OCI-LY3 (cell line): Measurements from ENCODE around the gene SMURF1.

Experiments
- EZH2phosphoT487 ChIP-seq: fragments of 200-600 bp; shearing (Covaris generic); IDR thresholded peaks from 2 replicates; pipeline ENCODE4 v1.6.1; 2018; ENCODE audit warnings: antibody characterized with exemption, mixed run types, low read depth
- TF ChIP-seq, protein P1 (sequence below): fragments of 200-600, 300-600 bp; sonication (generic); IDR thresholded peaks from 2 replicates; pipeline ENCODE4 v1.5.1; 2014; ENCODE audit warnings: antibody characterized with exemption, low read length, low read depth

DNA sequence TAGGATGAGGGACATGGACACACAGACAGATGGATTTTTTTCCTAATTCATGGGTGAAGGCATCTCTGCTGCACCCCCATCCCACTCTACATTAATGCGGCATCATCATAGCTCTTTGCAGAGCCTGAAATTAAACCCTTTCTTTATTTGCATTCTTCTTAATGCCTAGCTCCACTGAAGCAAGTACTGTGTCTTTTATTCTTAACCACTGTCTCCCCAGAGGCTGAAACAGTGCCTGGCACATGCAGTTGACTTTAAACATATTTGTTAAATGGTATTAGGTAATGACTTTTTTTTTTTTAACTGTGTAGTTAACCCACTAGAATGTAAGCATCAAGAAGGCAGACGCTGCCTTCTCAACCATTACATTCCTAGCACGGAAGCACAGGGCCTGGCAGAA is 73.5 kb downstream of the SMURF1 start:
- TF ChIP-seq, protein P1, sequence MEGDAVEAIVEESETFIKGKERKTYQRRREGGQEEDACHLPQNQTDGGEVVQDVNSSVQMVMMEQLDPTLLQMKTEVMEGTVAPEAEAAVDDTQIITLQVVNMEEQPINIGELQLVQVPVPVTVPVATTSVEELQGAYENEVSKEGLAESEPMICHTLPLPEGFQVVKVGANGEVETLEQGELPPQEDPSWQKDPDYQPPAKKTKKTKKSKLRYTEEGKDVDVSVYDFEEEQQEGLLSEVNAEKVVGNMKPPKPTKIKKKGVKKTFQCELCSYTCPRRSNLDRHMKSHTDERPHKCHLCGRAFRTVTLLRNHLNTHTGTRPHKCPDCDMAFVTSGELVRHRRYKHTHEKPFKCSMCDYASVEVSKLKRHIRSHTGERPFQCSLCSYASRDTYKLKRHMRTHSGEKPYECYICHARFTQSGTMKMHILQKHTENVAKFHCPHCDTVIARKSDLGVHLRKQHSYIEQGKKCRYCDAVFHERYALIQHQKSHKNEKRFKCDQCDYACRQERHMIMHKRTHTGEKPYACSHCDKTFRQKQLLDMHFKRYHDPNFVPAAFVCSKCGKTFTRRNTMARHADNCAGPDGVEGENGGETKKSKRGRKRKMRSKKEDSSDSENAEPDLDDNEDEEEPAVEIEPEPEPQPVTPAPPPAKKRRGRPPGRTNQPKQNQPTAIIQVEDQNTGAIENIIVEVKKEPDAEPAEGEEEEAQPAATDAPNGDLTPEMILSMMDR, result no peak
- no peak for TF ChIP-seq EZH2phosphoT487
